HepG2 (cell line): Measurements from ENCODE around the gene TULP3. TPM values are rescaled to one million over a fixed set of nuclear protein-coding genes. Genes with fewer than 3 reads are reported as not detected.

ENCODE experiments used
- BRD4 ChIP-seq: sonication (generic); formaldehyde crosslinking; IDR thresholded peaks from 2 replicates; pipeline ENCODE4 v1.4.0; 2020; ENCODE audit warnings: missing genetic modification reagents
- GPBP1L1 ChIP-seq: sonication (generic); formaldehyde crosslinking; IDR thresholded peaks from 2 replicates; pipeline ENCODE4 v1.5.0; 2020; ENCODE audit warnings: mild to moderate bottlenecking, missing genetic modification reagents
- ISX ChIP-seq: sonication (generic); formaldehyde crosslinking; conservative IDR thresholded peaks from 2 replicates; pipeline ENCODE4 v1.5.0; 2020; ENCODE audit warnings: missing genetic modification reagents
- JARID2 ChIP-seq: sonication (generic); formaldehyde crosslinking; IDR thresholded peaks from 2 replicates; pipeline ENCODE4 v1.8.1; 2023; ENCODE audit warnings: missing genetic modification reagents, inconsistent platforms; ENCODE audit not compliant: insufficient replicate concordance
- JUN ChIP-seq: sonication (generic); formaldehyde crosslinking; IDR thresholded peaks from 2 replicates; pipeline ENCODE4 v1.4.0; 2020; ENCODE audit warnings: mild to moderate bottlenecking, missing genetic modification reagents
- KDM1A ChIP-seq: IDR thresholded peaks from 2 replicates; pipeline ENCODE4 v1.6.1; 2016; ENCODE audit warnings: missing compliant biosample characterization
- MTA3 ChIP-seq: sonication (generic); formaldehyde crosslinking; IDR thresholded peaks from 2 replicates; pipeline ENCODE4 v1.4.0; 2020; ENCODE audit warnings: missing genetic modification reagents
- TARDBP ChIP-seq: sonication (generic); formaldehyde crosslinking; IDR thresholded peaks from 2 replicates; pipeline ENCODE4 v1.8.0; 2022; ENCODE audit warnings: mild to moderate bottlenecking, missing genetic modification reagents
- U2AF1 ChIP-seq: fragments of 200-400 bp; formaldehyde crosslinking; optimal IDR thresholded peaks from 2 replicates; pipeline ENCODE3; 2017; ENCODE audit warnings: mild to moderate bottlenecking, low read depth, low read length
- XRCC5 ChIP-seq: fragments of 200-400 bp; formaldehyde crosslinking; optimal IDR thresholded peaks from 2 replicates; pipeline ENCODE3; 2017; ENCODE audit warnings: mild to moderate bottlenecking, low read length
- YEATS4 ChIP-seq: sonication (generic); formaldehyde crosslinking; IDR thresholded peaks from 2 replicates; pipeline ENCODE4 v1.4.0; 2020; ENCODE audit warnings: missing genetic modification reagents, borderline replicate concordance
- ZNF20 ChIP-seq: sonication (generic); formaldehyde crosslinking; IDR thresholded peaks from 2 replicates; pipeline ENCODE4 v1.4.0; 2020; ENCODE audit warnings: mild to moderate bottlenecking, moderate library complexity, missing genetic modification reagents
- ZNF337 ChIP-seq: sonication (generic); formaldehyde crosslinking; IDR thresholded peaks from 2 replicates; pipeline ENCODE4 v1.5.1; 2020; ENCODE audit warnings: missing genetic modification reagents, low read depth, mild to moderate bottlenecking, borderline replicate concordance
- ZNF577 ChIP-seq: sonication (generic); formaldehyde crosslinking; IDR thresholded peaks from 2 replicates; pipeline ENCODE4 v1.4.0; 2020; ENCODE audit warnings: mild to moderate bottlenecking, low read depth, missing genetic modification reagents, borderline replicate concordance
- ZNF674 ChIP-seq: sonication (generic); formaldehyde crosslinking; IDR thresholded peaks from 2 replicates; pipeline ENCODE4 v1.5.0; 2020; ENCODE audit warnings: low read depth, mild to moderate bottlenecking, missing genetic modification reagents
- ZSCAN9 ChIP-seq: IDR thresholded peaks from 2 replicates; pipeline ENCODE4 v1.6.1; 2016; ENCODE audit warnings: borderline replicate concordance
- polyA plus RNA-seq, 8 experiments: library from polyadenylated mRNA; depleted of rRNA in 3 of 8; stranded (reverse) in 7 of 8; unstranded in 1 of 8; fragments of >200 nt; fragmentation: Illumina TruSeq in 4 of 8; extraction: Trizol in 4 of 8; gene quantifications; 2 replicates each; pipeline versions ENCODE4 v1.2.1 to v1.2.3, GENCODE V29; 2011 to 2016; ENCODE audit warnings: low read depth in 4 of 8, missing spikeins in 1 of 8, mixed read lengths in 1 of 8; ENCODE audit not compliant: insufficient read depth in 1 of 8
- total RNA-seq, 5 experiments: library from RNA; depleted of rRNA; stranded (reverse); fragments of >200 nt; fragmentation: Illumina TruSeq; extraction: Trizol; gene quantifications; 2 replicates each; pipeline ENCODE4 v1.2.3, GENCODE V29; 2016; ENCODE audit warnings: low read depth in 1 of 5
- TF ChIP-seq, protein P1 (sequence below): IDR thresholded peaks from 2 replicates; pipeline ENCODE4 v1.6.1; 2016; ENCODE audit warnings: low read depth, control low read depth
- TF ChIP-seq, protein P2 (sequence below): sonication (generic); formaldehyde crosslinking; IDR thresholded peaks from 2 replicates; pipeline ENCODE4 v1.8.0; 2022; ENCODE audit warnings: mild to moderate bottlenecking, missing genetic modification reagents, moderate library complexity
- TF ChIP-seq, protein P3 (sequence below): sonication (generic); formaldehyde crosslinking; IDR thresholded peaks from 2 replicates; pipeline ENCODE4 v1.5.0; 2020; ENCODE audit warnings: mild to moderate bottlenecking, missing genetic modification reagents, borderline replicate concordance
- TF ChIP-seq, protein P4 (sequence below): IDR thresholded peaks from 2 replicates; pipeline ENCODE4 v1.6.1; 2016

TULP3 gene
- total and polyA plus RNA-seq, 2 of the 13 experiments (the other 11 are each of a cell fraction or from before 2014, with no cell fraction given): 11.2 to 13.2 TPM

- TF ChIP-seq, protein P1, sequence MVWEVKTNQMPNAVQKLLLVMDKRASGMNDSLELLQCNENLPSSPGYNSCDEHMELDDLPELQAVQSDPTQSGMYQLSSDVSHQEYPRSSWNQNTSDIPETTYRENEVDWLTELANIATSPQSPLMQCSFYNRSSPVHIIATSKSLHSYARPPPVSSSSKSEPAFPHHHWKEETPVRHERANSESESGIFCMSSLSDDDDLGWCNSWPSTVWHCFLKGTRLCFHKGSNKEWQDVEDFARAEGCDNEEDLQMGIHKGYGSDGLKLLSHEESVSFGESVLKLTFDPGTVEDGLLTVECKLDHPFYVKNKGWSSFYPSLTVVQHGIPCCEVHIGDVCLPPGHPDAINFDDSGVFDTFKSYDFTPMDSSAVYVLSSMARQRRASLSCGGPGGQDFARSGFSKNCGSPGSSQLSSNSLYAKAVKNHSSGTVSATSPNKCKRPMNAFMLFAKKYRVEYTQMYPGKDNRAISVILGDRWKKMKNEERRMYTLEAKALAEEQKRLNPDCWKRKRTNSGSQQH: 0 out of 2 replicates have a peak, but pooled peaks have one; percentile 44
- no peak for TF ChIP-seq ISX
- TF ChIP-seq ZNF337 (CRISPR knock-in tag): no peak
- TF ChIP-seq MTA3: no peak
- no peak for TF ChIP-seq ZNF674
- TF ChIP-seq KDM1A (CRISPR knock-in tag): no peak
- TF ChIP-seq BRD4 (CRISPR knock-in tag): no peak
- TF ChIP-seq, protein P2, sequence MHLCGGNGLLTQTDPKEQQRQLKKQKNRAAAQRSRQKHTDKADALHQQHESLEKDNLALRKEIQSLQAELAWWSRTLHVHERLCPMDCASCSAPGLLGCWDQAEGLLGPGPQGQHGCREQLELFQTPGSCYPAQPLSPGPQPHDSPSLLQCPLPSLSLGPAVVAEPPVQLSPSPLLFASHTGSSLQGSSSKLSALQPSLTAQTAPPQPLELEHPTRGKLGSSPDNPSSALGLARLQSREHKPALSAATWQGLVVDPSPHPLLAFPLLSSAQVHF (CRISPR knock-in tag): no peak
- no peak for TF ChIP-seq ZNF577 (CRISPR knock-in tag)
- peak; percentile 49 for TF ChIP-seq XRCC5
- TF ChIP-seq U2AF1: no peak
- peak; percentile 66; the same call in 1 of the 2 replicates for TF ChIP-seq TARDBP (CRISPR knock-in tag)
- TF ChIP-seq, protein P3, sequence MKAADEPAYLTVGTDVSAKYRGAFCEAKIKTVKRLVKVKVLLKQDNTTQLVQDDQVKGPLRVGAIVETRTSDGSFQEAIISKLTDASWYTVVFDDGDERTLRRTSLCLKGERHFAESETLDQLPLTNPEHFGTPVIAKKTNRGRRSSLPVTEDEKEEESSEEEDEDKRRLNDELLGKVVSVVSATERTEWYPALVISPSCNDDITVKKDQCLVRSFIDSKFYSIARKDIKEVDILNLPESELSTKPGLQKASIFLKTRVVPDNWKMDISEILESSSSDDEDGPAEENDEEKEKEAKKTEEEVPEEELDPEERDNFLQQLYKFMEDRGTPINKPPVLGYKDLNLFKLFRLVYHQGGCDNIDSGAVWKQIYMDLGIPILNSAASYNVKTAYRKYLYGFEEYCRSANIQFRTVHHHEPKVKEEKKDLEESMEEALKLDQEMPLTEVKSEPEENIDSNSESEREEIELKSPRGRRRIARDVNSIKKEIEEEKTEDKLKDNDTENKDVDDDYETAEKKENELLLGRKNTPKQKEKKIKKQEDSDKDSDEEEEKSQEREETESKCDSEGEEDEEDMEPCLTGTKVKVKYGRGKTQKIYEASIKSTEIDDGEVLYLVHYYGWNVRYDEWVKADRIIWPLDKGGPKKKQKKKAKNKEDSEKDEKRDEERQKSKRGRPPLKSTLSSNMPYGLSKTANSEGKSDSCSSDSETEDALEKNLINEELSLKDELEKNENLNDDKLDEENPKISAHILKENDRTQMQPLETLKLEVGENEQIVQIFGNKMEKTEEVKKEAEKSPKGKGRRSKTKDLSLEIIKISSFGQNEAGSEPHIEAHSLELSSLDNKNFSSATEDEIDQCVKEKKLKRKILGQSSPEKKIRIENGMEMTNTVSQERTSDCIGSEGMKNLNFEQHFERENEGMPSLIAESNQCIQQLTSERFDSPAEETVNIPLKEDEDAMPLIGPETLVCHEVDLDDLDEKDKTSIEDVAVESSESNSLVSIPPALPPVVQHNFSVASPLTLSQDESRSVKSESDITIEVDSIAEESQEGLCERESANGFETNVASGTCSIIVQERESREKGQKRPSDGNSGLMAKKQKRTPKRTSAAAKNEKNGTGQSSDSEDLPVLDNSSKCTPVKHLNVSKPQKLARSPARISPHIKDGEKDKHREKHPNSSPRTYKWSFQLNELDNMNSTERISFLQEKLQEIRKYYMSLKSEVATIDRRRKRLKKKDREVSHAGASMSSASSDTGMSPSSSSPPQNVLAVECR: peak; percentile 99
- no peak for TF ChIP-seq GPBP1L1 (CRISPR knock-in tag)
- no peak for TF ChIP-seq ZNF20
- peak; percentile 42; the same call in 1 of the 2 replicates for TF ChIP-seq ZSCAN9 (CRISPR knock-in tag)
- peak; percentile 89 for TF ChIP-seq YEATS4 (CRISPR knock-in tag)
- TF ChIP-seq, protein P4, sequence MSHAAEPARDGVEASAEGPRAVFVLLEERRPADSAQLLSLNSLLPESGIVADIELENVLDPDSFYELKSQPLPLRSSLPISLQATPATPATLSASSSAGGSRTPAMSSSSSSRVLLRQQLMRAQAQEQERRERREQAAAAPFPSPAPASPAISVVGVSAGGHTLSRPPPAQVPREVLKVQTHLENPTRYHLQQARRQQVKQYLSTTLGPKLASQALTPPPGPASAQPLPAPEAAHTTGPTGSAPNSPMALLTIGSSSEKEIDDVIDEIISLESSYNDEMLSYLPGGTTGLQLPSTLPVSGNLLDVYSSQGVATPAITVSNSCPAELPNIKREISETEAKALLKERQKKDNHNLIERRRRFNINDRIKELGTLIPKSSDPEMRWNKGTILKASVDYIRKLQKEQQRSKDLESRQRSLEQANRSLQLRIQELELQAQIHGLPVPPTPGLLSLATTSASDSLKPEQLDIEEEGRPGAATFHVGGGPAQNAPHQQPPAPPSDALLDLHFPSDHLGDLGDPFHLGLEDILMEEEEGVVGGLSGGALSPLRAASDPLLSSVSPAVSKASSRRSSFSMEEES (CRISPR knock-in tag): peak; percentile 80; the same call in 1 of the 2 replicates
- TF ChIP-seq JARID2 (CRISPR knock-in tag): peak; percentile 21
- no peak for TF ChIP-seq JUN (CRISPR knock-in tag)
Observed at GRCh38 chr12:2890388-2891239, at the start of gene TULP3 (continued).
